Neural cell (in vitro differentiated cells): ENCODE data around the gene ADARB1. TPM values are rescaled to one million over a fixed set of nuclear protein-coding genes. Genes with fewer than 3 reads are reported as not detected.

Experiments
- H2AFZ ChIP-seq: fragments of 200-600, 300-800 bp; sonication (generic), shearing (Covaris generic); 2 replicates; pipeline ENCODE4 v1.6.0; 2014; ENCODE audit warnings: low read depth, mild to moderate bottlenecking, antibody characterized with exemption, low read length, moderate library complexity
- H3F3A ChIP-seq: fragments of 200-600 bp; shearing (Covaris generic); 2 replicates; pipeline ENCODE4 v1.6.1; 2016; ENCODE audit warnings: mild to moderate bottlenecking, moderate library complexity, mixed read lengths, antibody characterized with exemption, low read length; ENCODE audit not compliant: insufficient read depth, poor library complexity, severe bottlenecking
- H3K27ac ChIP-seq: fragments of 200-600, 300-800 bp; sonication (generic), shearing (Covaris generic); 2 replicates; pipeline ENCODE4 v1.5.1; 2014; ENCODE audit warnings: mild to moderate bottlenecking, low read length, moderate library complexity
- H3K27me3 ChIP-seq: fragments of 300-800, 200-600 bp; sonication (generic), shearing (Covaris generic); 2 replicates; pipeline ENCODE4 v1.6.0; 2014; ENCODE audit warnings: mild to moderate bottlenecking, low read depth, low read length, moderate library complexity; ENCODE audit not compliant: insufficient read depth
- H3K36me3 ChIP-seq: fragments of 300-800, 200-600 bp; sonication (generic), shearing (Covaris generic); 2 replicates; pipeline ENCODE4 v1.5.1; 2014; ENCODE audit warnings: mild to moderate bottlenecking, antibody characterized with exemption, low read length, moderate library complexity; ENCODE audit not compliant: insufficient read depth
- H3K4me2 ChIP-seq: fragments of 300-800, 200-600 bp; sonication (generic), shearing (Covaris generic); 2 replicates; pipeline ENCODE4 v1.6.0; 2014; ENCODE audit warnings: mild to moderate bottlenecking, low read length
- H3K4me3 ChIP-seq: fragments of 300-800, 200-600 bp; sonication (generic), shearing (Covaris generic); 2 replicates; pipeline ENCODE4 v1.5.1; 2014; ENCODE audit warnings: mild to moderate bottlenecking, low read length, moderate library complexity
- H3K79me2 ChIP-seq: fragments of 200-600 bp; shearing (Covaris generic); replicated peaks from 2 replicates; pipeline ENCODE4 v1.6.0; 2014; ENCODE audit warnings: mild to moderate bottlenecking, low read length, moderate library complexity; ENCODE audit not compliant: insufficient read depth
- H3K9ac ChIP-seq: fragments of 300-800, 200-600 bp; sonication (generic), shearing (Covaris generic); 2 replicates; pipeline ENCODE4 v1.6.1; 2016; ENCODE audit warnings: mild to moderate bottlenecking, low read length, mixed read lengths
- H3K9me2 ChIP-seq: fragments of 200-600 bp; shearing (Covaris generic); 2 replicates; pipeline ENCODE4 v1.6.1; 2016; ENCODE audit warnings: mild to moderate bottlenecking, low read length, mixed read lengths; ENCODE audit not compliant: insufficient read depth
- H3K9me3 ChIP-seq: fragments of 200-600, 300-800 bp; sonication (generic), shearing (Covaris generic); 2 replicates; pipeline ENCODE4 v1.6.1; 2016; ENCODE audit warnings: mild to moderate bottlenecking, mixed run types, low read length, moderate library complexity, mixed read lengths
- H4K20me1 ChIP-seq: fragments of 200-600 bp; shearing (Covaris generic); 2 replicates; pipeline ENCODE4 v1.6.1; 2016; ENCODE audit warnings: mild to moderate bottlenecking, mixed run types; ENCODE audit not compliant: insufficient read depth
- EP300 ChIP-seq: fragments of 450-650 bp; conservative IDR thresholded peaks from 2 replicates; pipeline ENCODE4 v1.6.1; 2014; ENCODE audit warnings: antibody characterized with exemption, mild to moderate bottlenecking, moderate library complexity; ENCODE audit not compliant: poor library complexity, severe bottlenecking
- EZH2 ChIP-seq: fragments of 200-600, 300-800 bp; shearing (Covaris generic), sonication (generic); IDR thresholded peaks from 2 replicates; pipeline ENCODE4 v1.6.1; 2014; ENCODE audit warnings: antibody characterized with exemption, low read length, borderline replicate concordance, mild to moderate bottlenecking; ENCODE audit not compliant: insufficient read depth, poor library complexity, severe bottlenecking
- MXI1 ChIP-seq: fragments of 450-650 bp; conservative IDR thresholded peaks from 2 replicates; pipeline ENCODE4 v1.6.1; 2014; ENCODE audit warnings: antibody characterized with exemption, mild to moderate bottlenecking; ENCODE audit not compliant: poor library complexity, severe bottlenecking
- POLR2AphosphoS5 ChIP-seq: IDR thresholded peaks from 2 replicates; pipeline ENCODE4 v1.6.1; 2012
- RAD21 ChIP-seq: fragments of 450-650 bp; conservative IDR thresholded peaks from 2 replicates; pipeline ENCODE4 v1.6.1; 2014; ENCODE audit warnings: antibody characterized with exemption, mild to moderate bottlenecking, moderate library complexity
- SMC3 ChIP-seq: fragments of 450-650 bp; conservative IDR thresholded peaks from 2 replicates; pipeline ENCODE4 v1.6.1; 2014; ENCODE audit warnings: antibody characterized with exemption, mild to moderate bottlenecking, moderate library complexity; ENCODE audit not compliant: poor library complexity
- TAF1 ChIP-seq: IDR thresholded peaks from 2 replicates; pipeline ENCODE4 v1.6.1; 2012; ENCODE audit warnings: low read depth
- polyA plus RNA-seq: library from polyadenylated mRNA; depleted of rRNA; stranded (reverse); fragments of >200 nt; gene quantifications from 2 replicates; pipeline ENCODE4 v1.2.3, GENCODE V29; 2014
- TF ChIP-seq, protein P1 (sequence below): fragments of 450-650 bp; IDR thresholded peaks from 2 replicates; pipeline ENCODE4 v1.5.1; 2014; ENCODE audit warnings: antibody characterized with exemption, mild to moderate bottlenecking, moderate library complexity; ENCODE audit not compliant: poor library complexity, severe bottlenecking
- TF ChIP-seq, protein P2 (sequence below): IDR thresholded peaks from 2 replicates; pipeline ENCODE4 v1.6.1; 2012; ENCODE audit warnings: borderline replicate concordance

ADARB1 gene
- polyA plus RNA-seq, 1 donor from 2014 or later = 8.9 TPM

DNA sequence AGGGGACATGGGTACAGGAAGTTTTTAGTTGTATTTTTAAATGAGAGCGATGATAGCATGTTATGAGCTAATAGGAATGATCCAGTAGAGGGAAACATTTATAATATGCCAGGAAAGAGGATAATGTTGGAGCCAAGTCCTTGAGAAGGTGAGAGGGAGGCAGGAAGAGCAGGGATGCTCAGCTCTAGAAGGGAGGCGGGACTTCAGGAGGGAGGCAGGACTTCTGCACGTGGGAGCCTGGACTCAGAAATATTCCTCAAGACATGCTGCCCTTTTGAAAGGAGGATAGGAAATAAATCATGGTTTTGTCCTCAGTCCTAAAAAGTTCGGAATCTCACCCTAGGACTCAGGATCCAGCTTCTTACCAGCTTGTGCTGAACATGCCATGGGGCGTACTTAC lies 5.9 kb downstream of the ADARB1 start:
- Histone ChIP-seq H3K9ac (no peak overlapping the region), H3K27ac (no peak overlapping the region), H3K4me3 (no peak overlapping the region), H3K27me3 (peaks cover 12% of the 10 kb centered on the region), H3K9me3 (no peaks in the 10 kb centered on the region), H3F3A (no peaks in the 10 kb centered on the region), H4K20me1 (no peaks in the 10 kb centered on the region), H3K79me2 (no peaks in the 10 kb centered on the region), H3K4me2 (no peak overlapping the region), H3K9me2 (no peaks in the 10 kb centered on the region), H2AFZ (no peak overlapping the region), H3K36me3 (no peaks in the 10 kb centered on the region)
- no peak for TF ChIP-seq EZH2
- TF ChIP-seq, protein P1, sequence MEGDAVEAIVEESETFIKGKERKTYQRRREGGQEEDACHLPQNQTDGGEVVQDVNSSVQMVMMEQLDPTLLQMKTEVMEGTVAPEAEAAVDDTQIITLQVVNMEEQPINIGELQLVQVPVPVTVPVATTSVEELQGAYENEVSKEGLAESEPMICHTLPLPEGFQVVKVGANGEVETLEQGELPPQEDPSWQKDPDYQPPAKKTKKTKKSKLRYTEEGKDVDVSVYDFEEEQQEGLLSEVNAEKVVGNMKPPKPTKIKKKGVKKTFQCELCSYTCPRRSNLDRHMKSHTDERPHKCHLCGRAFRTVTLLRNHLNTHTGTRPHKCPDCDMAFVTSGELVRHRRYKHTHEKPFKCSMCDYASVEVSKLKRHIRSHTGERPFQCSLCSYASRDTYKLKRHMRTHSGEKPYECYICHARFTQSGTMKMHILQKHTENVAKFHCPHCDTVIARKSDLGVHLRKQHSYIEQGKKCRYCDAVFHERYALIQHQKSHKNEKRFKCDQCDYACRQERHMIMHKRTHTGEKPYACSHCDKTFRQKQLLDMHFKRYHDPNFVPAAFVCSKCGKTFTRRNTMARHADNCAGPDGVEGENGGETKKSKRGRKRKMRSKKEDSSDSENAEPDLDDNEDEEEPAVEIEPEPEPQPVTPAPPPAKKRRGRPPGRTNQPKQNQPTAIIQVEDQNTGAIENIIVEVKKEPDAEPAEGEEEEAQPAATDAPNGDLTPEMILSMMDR = no peak
- TF ChIP-seq POLR2AphosphoS5 = no peak
- no peak for TF ChIP-seq TAF1
- TF ChIP-seq SMC3 = no peak
- TF ChIP-seq EP300 = no peak
- TF ChIP-seq RAD21 = no peak
- TF ChIP-seq, protein P2, sequence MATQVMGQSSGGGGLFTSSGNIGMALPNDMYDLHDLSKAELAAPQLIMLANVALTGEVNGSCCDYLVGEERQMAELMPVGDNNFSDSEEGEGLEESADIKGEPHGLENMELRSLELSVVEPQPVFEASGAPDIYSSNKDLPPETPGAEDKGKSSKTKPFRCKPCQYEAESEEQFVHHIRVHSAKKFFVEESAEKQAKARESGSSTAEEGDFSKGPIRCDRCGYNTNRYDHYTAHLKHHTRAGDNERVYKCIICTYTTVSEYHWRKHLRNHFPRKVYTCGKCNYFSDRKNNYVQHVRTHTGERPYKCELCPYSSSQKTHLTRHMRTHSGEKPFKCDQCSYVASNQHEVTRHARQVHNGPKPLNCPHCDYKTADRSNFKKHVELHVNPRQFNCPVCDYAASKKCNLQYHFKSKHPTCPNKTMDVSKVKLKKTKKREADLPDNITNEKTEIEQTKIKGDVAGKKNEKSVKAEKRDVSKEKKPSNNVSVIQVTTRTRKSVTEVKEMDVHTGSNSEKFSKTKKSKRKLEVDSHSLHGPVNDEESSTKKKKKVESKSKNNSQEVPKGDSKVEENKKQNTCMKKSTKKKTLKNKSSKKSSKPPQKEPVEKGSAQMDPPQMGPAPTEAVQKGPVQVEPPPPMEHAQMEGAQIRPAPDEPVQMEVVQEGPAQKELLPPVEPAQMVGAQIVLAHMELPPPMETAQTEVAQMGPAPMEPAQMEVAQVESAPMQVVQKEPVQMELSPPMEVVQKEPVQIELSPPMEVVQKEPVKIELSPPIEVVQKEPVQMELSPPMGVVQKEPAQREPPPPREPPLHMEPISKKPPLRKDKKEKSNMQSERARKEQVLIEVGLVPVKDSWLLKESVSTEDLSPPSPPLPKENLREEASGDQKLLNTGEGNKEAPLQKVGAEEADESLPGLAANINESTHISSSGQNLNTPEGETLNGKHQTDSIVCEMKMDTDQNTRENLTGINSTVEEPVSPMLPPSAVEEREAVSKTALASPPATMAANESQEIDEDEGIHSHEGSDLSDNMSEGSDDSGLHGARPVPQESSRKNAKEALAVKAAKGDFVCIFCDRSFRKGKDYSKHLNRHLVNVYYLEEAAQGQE = no peak
- no peak for TF ChIP-seq MXI1

DNA sequence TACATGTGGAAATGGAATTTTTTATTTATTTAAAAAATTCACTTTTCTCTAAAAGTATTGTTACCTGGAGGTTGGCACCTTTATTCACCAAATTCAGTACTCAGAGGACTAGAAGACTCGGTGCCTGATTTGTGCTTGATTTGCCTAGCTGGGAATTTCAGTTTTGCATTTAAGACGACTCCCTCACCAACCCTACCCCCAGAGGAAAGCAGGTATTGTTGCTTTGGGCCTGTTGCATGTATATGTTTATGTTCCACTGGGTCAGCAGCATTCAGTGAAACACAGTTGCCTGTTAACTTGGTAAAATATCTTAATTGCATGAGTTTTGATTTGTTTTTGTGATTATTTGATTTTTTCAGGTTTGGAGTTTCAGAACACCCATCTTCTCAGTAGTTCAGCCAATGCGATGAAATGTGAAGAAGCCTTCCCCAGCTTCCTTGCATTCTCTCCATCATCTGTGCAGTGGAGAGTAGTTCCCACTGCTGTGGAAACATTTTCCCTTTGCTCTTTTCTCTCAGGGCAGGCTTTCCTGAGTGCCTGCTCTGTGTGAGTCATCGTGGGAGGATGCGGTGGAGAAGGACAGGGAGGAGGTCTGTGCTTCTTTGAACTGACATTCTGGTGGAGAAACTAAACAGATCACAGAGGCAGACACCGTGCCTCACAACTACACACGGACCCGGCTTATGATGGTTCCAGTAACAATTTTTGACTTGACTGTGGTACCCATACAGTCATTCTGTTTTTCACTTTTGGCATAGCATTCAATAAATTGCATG lies 6.4 kb downstream of the ADARB1 start:
- H3K79me2 ChIP-seq = no peaks in the 10 kb centered on the region

More for the DNA sequence above, 6.4 kb downstream of the ADARB1 start:
- Histone ChIP-seq H3F3A (no peaks in the 10 kb centered on the region), H2AFZ (no peak overlapping the region), H3K9ac (no peak overlapping the region), H3K9me2 (no peaks in the 10 kb centered on the region), H3K9me3 (no peaks in the 10 kb centered on the region), H3K4me2 (no peak overlapping the region), H4K20me1 (no peaks in the 10 kb centered on the region), H3K27ac (no peak overlapping the region), H3K36me3 (no peaks in the 10 kb centered on the region), H3K27me3 (peaks cover 6% of the 10 kb centered on the region), H3K4me3 (no peak overlapping the region)
- TF ChIP-seq TAF1 = no peak
